Stimulated activated CD4-positive, alpha-beta T cell treated with anti-CD3 and anti-CD28 coated beads, Interleukin-15, amount 100 ng/mL, for 48 hours (primary cell): ENCODE results near the gene MDH1B.

Experiments
- DNase-seq, 2 donors: peaks; one replicate each; pipeline ENCODE4 v3.0.0-alpha.2; 2020; ENCODE audit warnings: low read depth in 2 of 2

Gene MDH1B

GRCh38 chr2:206693399-206694137 is 71.6 kb downstream of the MDH1B start:
- DNase-seq, result peak in 1 of 2 donors; percentile 22

GRCh38 chr2:206692971-206693370 is 72.2 kb downstream of the MDH1B start:
- no peak for DNase-seq

- DNase-seq, result no peak
These were observed 76.1 kb downstream of the MDH1B start for GRCh38 chr2:206688990-206689389.

- no peak for DNase-seq
These were observed 76.7 kb downstream of the MDH1B start for GRCh38 chr2:206688453-206688852.
